AG04449 (cell line): Measurements from ENCODE around the gene SCLT1.

Experiments
- CTCF ChIA-PET: fragments of 350-600 bp; formaldehyde crosslinking; extraction: SDS; loops from one replicate; lab custom pipeline; 2021; ENCODE audit warnings: antibody characterized with exemption; lab: Yijun Ruan, JAX
- POLR2A ChIA-PET: fragments of 400-600, 350-600 bp; formaldehyde crosslinking; extraction: SDS; loops from one replicate; lab custom pipeline; 2020; ENCODE audit warnings: antibody characterized with exemption, inconsistent platforms; lab: Yijun Ruan, JAX
- DNase-seq: peaks from one replicate; pipeline ENCODE4 v3.0.0-alpha.2; 2010; ENCODE audit warnings: low read depth, low spot score
- H3K4me3 ChIP-seq: 2 replicates; pipeline ENCODE4 v1.5.1; 2011; ENCODE audit warnings: low read depth, mild to moderate bottlenecking, control low read depth, low read length
- CTCF ChIP-seq: IDR thresholded peaks from one replicate; pipeline ENCODE4 v1.5.1; 2011; ENCODE audit warnings: mild to moderate bottlenecking, moderate library complexity, low read length, control low read depth, inconsistent platforms; ENCODE audit not compliant: insufficient read depth; ENCODE audit errors: missing control alignments

Gene SCLT1

GRCh38 chr4:128865132-128865531 lies 228.2 kb downstream of the SCLT1 start:
- CTCF ChIA-PET: interaction anchor here (0.9 to 1.5 kb wide), 3 partner anchors 26 to 582 kb away, joined by 3 read pairs; no protein-coding TSS in a partner anchor
- DNase-seq: no peak
- TF ChIP-seq CTCF: no peak
- no peak overlapping the region for H3K4me3 ChIP-seq
- POLR2A ChIA-PET: no interaction called here

GRCh38 chr4:128863312-128864075 lies 229.8 kb downstream of the SCLT1 start:
- CTCF ChIA-PET: interaction anchor here (0.6 to 3.0 kb wide), 55 partner anchors 8 to 752 kb away, joined by 3 to 31 read pairs (median 4); no protein-coding TSS in a partner anchor
- TF ChIP-seq CTCF: peak; percentile 77
- H3K4me3 ChIP-seq: no peak overlapping the region
- no peak for DNase-seq
- POLR2A ChIA-PET: no interaction called here

- no peak overlapping the region for H3K4me3 ChIP-seq
- ChIA-PET POLR2A (no interaction called here), CTCF (interaction anchor here (0.6 to 3.0 kb wide), 49 partner anchors 9 to 752 kb away, joined by 3 to 31 read pairs (median 5); no protein-coding TSS in a partner anchor)
- DNase-seq: no peak
- TF ChIP-seq CTCF: no peak
These were observed 230.6 kb downstream of the SCLT1 start for GRCh38 chr4:128862608-128863311.

- CTCF ChIA-PET: interaction anchor here (0.8 to 3.0 kb wide), 23 partner anchors 8 to 751 kb away, joined by 3 to 31 read pairs (median 8); no protein-coding TSS in a partner anchor
- H3K4me3 ChIP-seq: no peak overlapping the region
- no peak for DNase-seq
- no peak for TF ChIP-seq CTCF
- POLR2A ChIA-PET: no interaction called here
These were observed 231.4 kb downstream of the SCLT1 start for GRCh38 chr4:128861856-128862518.

GRCh38 chr4:128859887-128860677 lies 233.3 kb downstream of the SCLT1 start:
- DNase-seq: no peak
- TF ChIP-seq CTCF: no peak
- ChIA-PET POLR2A (interaction anchor here (1.1 to 2.7 kb wide), 2 partner anchors 37 to 47 kb away, joined by 4 to 8 read pairs; no protein-coding TSS in a partner anchor), CTCF (interaction anchor here (1.0 kb wide), 2 partner anchors 285 to 293 kb away, joined by 4 read pairs; no protein-coding TSS in a partner anchor)
- H3K4me3 ChIP-seq: no peak overlapping the region
